ENCODE measurements around the gene NKD2. TPM values are rescaled to one million over a fixed set of nuclear protein-coding genes. Genes with fewer than 3 reads are reported as not detected.

NKD2 gene
- total and polyA plus RNA-seq, 2 of the 4 experiments (the other 2 are of a cell fraction), result not detected

- no peak overlapping the region for H3K14ac ChIP-seq (replicated peaks; ENCODE audit: low read depth, low read length)
- peaks cover 38% of the 10 kb centered on the region for H3K27me3 ChIP-seq (ENCODE audit: control insufficient read depth, insufficient read depth, low read length)
- in situ Hi-C loops (cut with MboI; ENCODE audit: low sequenced_read_pairs), result no loop called here
Measured at GRCh38 chr5:995318-995717, 13.3 kb upstream of the NKD2 start.

More at GRCh38 chr5:995318-995717, 13.3 kb upstream of the NKD2 start:
- H3K18ac ChIP-seq (ENCODE audit: low read depth, low read length), result no peak overlapping the region
- dilution Hi-C loops (cut with HindIII; ENCODE audit: low sequenced_read_pairs, unreplicated experiment) (no loop called here), intact Hi-C loops (cut with micrococcal nuclease) (no loop called here)
- H4K91ac ChIP-seq (ENCODE audit: insufficient read depth, low read depth, low read length), result no peak overlapping the region
- no peak overlapping the region for H3K4me2 ChIP-seq (ENCODE audit: low read depth, low read length)
- POLR2A ChIA-PET (ENCODE audit: unreplicated experiment), result no interaction called here
- TF ChIP-seq BHLHE40 (IDR thresholded peaks at IDR 0.05; ENCODE audit: low read depth, low read length) (no peak), USF2 (IDR thresholded peaks at IDR 0.05; ENCODE audit: low read depth, low read length) (no peak), POLR2A (IDR thresholded peaks at IDR 0.05; ENCODE audit: low read depth, low read length) (no peak), MAZ (IDR thresholded peaks at IDR 0.05; ENCODE audit: borderline replicate concordance, low read depth, low read length) (no peak), ELK1 (IDR thresholded peaks at IDR 0.05; ENCODE audit: borderline replicate concordance, low read depth, low read length) (no peak), CHD1 (IDR thresholded peaks at IDR 0.05; ENCODE audit: low read depth, low read length) (no peak), RCOR1 (IDR thresholded peaks at IDR 0.05; ENCODE audit: insufficient replicate concordance, low read length) (no peak), SMC3 (IDR thresholded peaks at IDR 0.05; ENCODE audit: low read depth, low read length) (no peak), MXI1 (IDR thresholded peaks at IDR 0.05; ENCODE audit: borderline replicate concordance, low read depth, low read length) (no peak), CEBPB (IDR thresholded peaks at IDR 0.05; ENCODE audit: low read depth, low read length) (no peak), MAFK (IDR thresholded peaks at IDR 0.05; ENCODE audit: low read depth, low read length) (no peak), RFX5 (IDR thresholded peaks at IDR 0.05; ENCODE audit: low read depth, low read length) (no peak), RAD21 (IDR thresholded peaks at IDR 0.05; ENCODE audit: low read length) (no peak), NFE2L2 (IDR thresholded peaks at IDR 0.05; ENCODE audit: low read depth, low read length) (no peak), CTCF (conservative IDR thresholded peaks at IDR 0.05; ENCODE audit: low read depth, low read length) (no peak), FOS (IDR thresholded peaks at IDR 0.05; ENCODE audit: low read depth, low read length) (no peak)
- 90% methylated on average over 2 of the region's 4 CpGs; no CpG with 5 or more reads in 1 of the 2 experiments for WGBS, 2 experiments (ENCODE audit: extremely low coverage in 2 of 2, insufficient read length in 1 of 2)
- no peak overlapping the region for H2BK5ac ChIP-seq (ENCODE audit: low read depth, low read length, poor library complexity, severe bottlenecking)
- H2BK20ac ChIP-seq (ENCODE audit: low read depth, low read length), result no peak overlapping the region
- H3K9me1 ChIP-seq (ENCODE audit: insufficient read depth, low read length), result no peaks in the 10 kb centered on the region
- H2AFZ ChIP-seq (replicated peaks; ENCODE audit: low read length, poor library complexity), result no peak overlapping the region
- no peak overlapping the region for H2AK9ac ChIP-seq (replicated peaks; ENCODE audit: low read depth, low read length, poor library complexity)
- DNase-seq (no peak), ATAC-seq (ENCODE audit: low read depth) (no peak)
- no TSS peak for BruUV-seq (replicated peaks)
- H3K4me1 ChIP-seq (ENCODE audit: control insufficient read depth, insufficient read depth, low read length), result peaks cover 10% of the 10 kb centered on the region; the same call in 1 of the 2 replicates
- no peaks in the 10 kb centered on the region for H4K20me1 ChIP-seq (ENCODE audit: insufficient read depth, low read length)
- CTCF ChIA-PET, result no interaction called here
- H4K5ac ChIP-seq (ENCODE audit: low read depth, low read length), result no peak overlapping the region
- H3K9me3 ChIP-seq (ENCODE audit: control insufficient read depth, insufficient read depth, low read length), result no peaks in the 10 kb centered on the region
- no peak overlapping the region for H4K8ac ChIP-seq (ENCODE audit: low read depth in 2 of 2, low read length in 2 of 2)
- H2BK120ac ChIP-seq (ENCODE audit: low read depth, low read length), result no peak overlapping the region
- no peak overlapping the region for H3K56ac ChIP-seq (ENCODE audit: extremely low read depth, insufficient read depth, low read length)
- H3K23ac ChIP-seq (ENCODE audit: low read depth, low read length), result no peak overlapping the region
- H2BK15ac ChIP-seq (ENCODE audit: low read depth, low read length), result no peak overlapping the region
- H3K79me1 ChIP-seq (ENCODE audit: low read depth in 1 of 2, low read length in 2 of 2), result no peaks in the 10 kb centered on the region
- no peak overlapping the region for H3K4ac ChIP-seq (ENCODE audit: low read depth, low read length)
- no peak overlapping the region for H3K9ac ChIP-seq (ENCODE audit: low read depth, low read length)
- H3K36me3 ChIP-seq (ENCODE audit: control insufficient read depth, insufficient read depth, low read length), result no peaks in the 10 kb centered on the region
- no peak overlapping the region for H3K4me3 ChIP-seq (ENCODE audit: insufficient read depth, low read depth, low read length)
- no peak overlapping the region for H3K27ac ChIP-seq (ENCODE audit: insufficient read depth, low read length)
- H2AK5ac ChIP-seq (ENCODE audit: low read depth, low read length), result no peak overlapping the region

All from IMR-90 (cell line).